Measurements from ENCODE around the gene CFAP74. TPM values are rescaled to one million over a fixed set of nuclear protein-coding genes. Genes with fewer than 3 reads are reported as not detected.
A peak's percentile ranks its signal among the peaks of the same experiment; 100 is the strongest.

Gene CFAP74
- total RNA-seq, 1 donor from 2014 or later, result not detected

DNA sequence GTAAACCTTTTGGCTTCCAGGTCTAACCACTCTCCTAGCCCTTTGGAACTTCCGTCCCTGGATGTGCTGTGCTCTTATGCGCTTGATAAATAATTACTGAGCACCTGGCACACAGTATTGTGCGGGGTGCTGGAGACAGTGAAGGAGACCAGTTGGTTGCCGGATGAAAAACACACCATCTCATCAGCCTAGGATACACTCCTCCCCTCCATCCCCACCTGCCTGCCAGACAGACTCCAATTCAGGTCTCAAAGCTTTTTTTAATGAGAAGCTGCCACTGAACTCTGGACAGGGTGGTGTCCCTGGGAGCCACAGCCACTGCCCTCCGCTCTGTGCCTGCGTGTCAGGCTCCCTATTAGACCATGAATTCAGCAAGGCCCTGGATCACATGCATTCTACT lies 121.9 kb downstream of the CFAP74 start:
- Mint-ChIP-seq H3K27ac (no peak overlapping the region), H3K4me3 (no peak overlapping the region), H3K36me3 (ENCODE audit: low read depth) (peaks cover 31% of the 10 kb centered on the region), H3K9me3 (no peaks in the 10 kb centered on the region), H3K4me1 (peaks cover 35% of the 10 kb centered on the region), H3K27me3 (no peaks in the 10 kb centered on the region)
- intact Hi-C loops (cut with micrococcal nuclease), result no loop called here
- no peak for DNase-seq

DNA sequence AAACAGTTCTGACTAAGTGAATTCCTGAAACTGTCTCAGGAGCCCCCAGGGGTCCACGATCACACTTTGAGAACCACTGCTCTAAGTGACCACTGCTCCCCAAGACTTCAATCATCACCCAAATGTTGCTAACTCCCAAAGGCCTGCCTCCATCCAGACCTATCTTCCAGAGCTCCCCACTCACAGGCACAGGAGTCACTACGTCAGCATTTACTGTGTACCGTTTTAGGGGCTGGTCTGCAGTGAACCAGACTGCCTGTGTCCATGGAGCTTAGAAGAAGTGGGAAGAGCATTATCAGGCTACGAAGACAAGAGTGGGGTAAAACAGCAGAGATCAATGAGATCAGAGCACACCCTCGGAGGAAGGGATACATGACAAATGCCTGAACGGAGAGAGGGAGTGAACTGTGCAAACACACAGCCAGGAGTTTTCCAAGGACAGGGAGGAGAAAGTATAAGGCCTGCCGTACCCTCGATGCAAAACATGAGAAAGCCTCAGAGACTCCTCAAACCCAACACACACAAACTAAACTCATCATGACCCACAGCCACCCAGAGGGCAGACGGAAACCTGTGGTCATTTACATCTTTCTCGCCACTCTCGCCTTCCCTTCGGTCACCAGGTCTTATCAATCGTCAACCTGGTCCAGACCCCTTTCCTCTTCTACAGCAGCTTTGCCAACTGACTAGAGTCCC lies 122.8 kb downstream of the CFAP74 start:
- H3K36me3 Mint-ChIP-seq (ENCODE audit: low read depth), result peaks cover 37% of the 10 kb centered on the region
- no peak overlapping the region for H3K4me3 Mint-ChIP-seq
- intact Hi-C loops (cut with micrococcal nuclease), result no loop called here
- H3K4me1 Mint-ChIP-seq, result peaks cover 41% of the 10 kb centered on the region
- peak overlapping the region; percentile 62 for H3K27ac Mint-ChIP-seq
- DNase-seq, result no peak
- no peaks in the 10 kb centered on the region for H3K9me3 Mint-ChIP-seq
- H3K27me3 Mint-ChIP-seq, result no peaks in the 10 kb centered on the region

DNA sequence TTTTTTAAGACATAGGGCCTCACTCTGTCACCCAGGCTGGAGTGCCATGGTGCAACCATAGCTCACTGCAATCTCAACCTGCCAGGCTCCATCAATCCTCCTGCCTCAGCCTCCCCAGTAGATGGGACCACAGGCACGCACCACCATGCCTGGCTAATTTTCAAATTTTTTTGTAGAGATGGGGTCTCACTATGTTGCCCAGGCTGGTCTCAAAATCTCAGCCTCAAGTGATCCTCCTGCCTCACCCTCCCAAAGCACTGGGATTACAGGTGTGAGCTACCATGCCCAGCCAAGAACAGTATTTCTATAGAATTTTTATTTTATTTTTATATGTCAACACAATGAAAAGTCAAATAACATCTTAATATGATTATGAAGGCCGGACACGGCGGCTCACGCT lies 123.6 kb downstream of the CFAP74 start:
- H3K27me3 Mint-ChIP-seq, result no peaks in the 10 kb centered on the region
- H3K4me3 Mint-ChIP-seq, result no peak overlapping the region
- no peak for DNase-seq
- no peaks in the 10 kb centered on the region for H3K9me3 Mint-ChIP-seq
- intact Hi-C loops (cut with micrococcal nuclease), result no loop called here
- peaks cover 44% of the 10 kb centered on the region for H3K4me1 Mint-ChIP-seq
- H3K27ac Mint-ChIP-seq, result no peak overlapping the region
- peaks cover 43% of the 10 kb centered on the region for H3K36me3 Mint-ChIP-seq (ENCODE audit: low read depth)

DNA sequence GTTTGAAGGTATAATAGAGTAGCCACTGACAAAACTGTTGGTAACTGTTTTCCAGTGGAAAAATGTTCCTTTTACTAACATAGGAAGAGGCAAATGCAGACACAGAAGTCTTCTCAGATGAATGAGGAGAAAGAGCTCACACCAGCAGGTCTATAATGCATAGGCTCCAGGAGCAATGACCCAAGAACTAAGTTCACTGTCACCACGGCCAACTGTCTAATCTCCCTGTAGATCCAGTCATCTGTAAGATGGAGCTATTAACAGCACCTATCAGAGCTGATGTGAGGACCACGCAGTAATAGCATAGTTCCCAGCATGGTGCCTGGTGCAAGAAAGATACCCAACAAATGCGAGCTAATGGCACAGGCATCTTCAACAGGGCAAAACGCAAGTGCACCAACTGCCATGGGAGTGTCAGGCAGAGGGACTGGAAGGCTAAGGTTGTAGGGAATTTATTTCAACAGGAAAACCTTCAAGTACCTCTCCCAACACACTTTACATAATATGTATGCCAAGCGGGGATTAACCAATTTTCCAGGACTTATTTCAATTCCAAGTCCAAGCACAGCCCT lies 125.6 kb downstream of the CFAP74 start:
- no peaks in the 10 kb centered on the region for H3K9me3 Mint-ChIP-seq
- H3K4me1 Mint-ChIP-seq, result peaks cover 42% of the 10 kb centered on the region
- intact Hi-C loops (cut with micrococcal nuclease), result no loop called here
- peaks cover 44% of the 10 kb centered on the region for H3K36me3 Mint-ChIP-seq (ENCODE audit: low read depth)
- no peak overlapping the region for H3K4me3 Mint-ChIP-seq
- DNase-seq, result no peak
- H3K27ac Mint-ChIP-seq, result peak overlapping the region; percentile 40
- no peaks in the 10 kb centered on the region for H3K27me3 Mint-ChIP-seq

DNA sequence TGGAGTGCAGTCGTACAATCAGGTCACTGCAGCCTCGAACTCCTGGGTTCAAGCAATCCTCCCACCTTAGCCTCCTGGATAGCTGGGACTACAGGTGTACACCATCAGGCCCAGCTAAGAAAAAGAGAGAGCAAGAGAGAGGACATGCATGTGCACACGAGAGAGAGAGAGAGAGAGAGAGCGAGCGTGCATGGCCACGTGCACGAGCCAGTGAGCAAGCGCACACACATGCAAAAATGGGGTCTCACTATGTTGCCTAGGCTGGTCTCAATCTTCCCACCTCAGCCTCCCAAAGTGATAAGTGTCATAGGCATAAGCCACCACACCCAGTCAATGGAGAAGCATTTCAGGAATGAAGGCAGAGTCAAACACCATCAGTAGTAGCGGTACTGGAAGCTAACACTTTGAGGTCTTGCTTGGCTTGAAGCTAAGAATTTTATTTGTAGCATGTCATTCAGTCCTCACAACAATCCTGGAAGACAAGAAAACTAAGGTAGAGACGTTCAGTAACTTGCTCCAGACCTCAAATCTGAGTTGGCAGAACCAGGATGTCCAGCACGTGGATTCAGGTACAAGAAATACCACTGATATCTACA lies 127.2 kb downstream of the CFAP74 start:
- intact Hi-C loops (cut with micrococcal nuclease), result no loop called here
- Mint-ChIP-seq H3K27me3 (no peaks in the 10 kb centered on the region), H3K36me3 (ENCODE audit: low read depth) (peaks cover 58% of the 10 kb centered on the region), H3K4me1 (peaks cover 48% of the 10 kb centered on the region), H3K4me3 (peak overlapping the region; percentile 32), H3K9me3 (no peaks in the 10 kb centered on the region), H3K27ac (peak overlapping the region; percentile 91)
- no peak for DNase-seq

DNA sequence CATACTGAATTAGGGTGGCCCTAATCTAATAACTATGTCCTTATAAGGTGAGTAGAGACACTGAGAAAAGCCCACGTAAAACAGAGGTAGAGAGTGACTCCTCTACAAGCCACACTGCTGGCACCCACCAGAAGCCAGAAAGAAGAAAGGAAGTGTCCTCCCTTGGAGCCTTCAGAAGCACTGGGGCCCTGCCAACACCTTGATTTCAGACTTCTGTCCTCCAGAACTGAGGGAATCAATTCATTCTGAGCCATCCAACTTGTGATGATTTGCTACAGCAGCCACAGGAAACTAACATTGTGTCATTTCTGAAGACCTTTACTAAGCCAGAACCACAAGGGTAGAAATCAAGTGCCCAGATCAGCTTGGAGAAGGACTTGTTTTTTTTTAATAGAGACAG lies 127.7 kb downstream of the CFAP74 start:
- no peaks in the 10 kb centered on the region for H3K27me3 Mint-ChIP-seq
- peak overlapping the region; percentile 32 for H3K4me3 Mint-ChIP-seq
- H3K9me3 Mint-ChIP-seq, result no peaks in the 10 kb centered on the region
- H3K27ac Mint-ChIP-seq, result peak overlapping the region; percentile 91
- H3K4me1 Mint-ChIP-seq, result peaks cover 47% of the 10 kb centered on the region
- DNase-seq, result no peak
- peaks cover 58% of the 10 kb centered on the region for H3K36me3 Mint-ChIP-seq (ENCODE audit: low read depth)
- intact Hi-C loops (cut with micrococcal nuclease), result no loop called here

DNA sequence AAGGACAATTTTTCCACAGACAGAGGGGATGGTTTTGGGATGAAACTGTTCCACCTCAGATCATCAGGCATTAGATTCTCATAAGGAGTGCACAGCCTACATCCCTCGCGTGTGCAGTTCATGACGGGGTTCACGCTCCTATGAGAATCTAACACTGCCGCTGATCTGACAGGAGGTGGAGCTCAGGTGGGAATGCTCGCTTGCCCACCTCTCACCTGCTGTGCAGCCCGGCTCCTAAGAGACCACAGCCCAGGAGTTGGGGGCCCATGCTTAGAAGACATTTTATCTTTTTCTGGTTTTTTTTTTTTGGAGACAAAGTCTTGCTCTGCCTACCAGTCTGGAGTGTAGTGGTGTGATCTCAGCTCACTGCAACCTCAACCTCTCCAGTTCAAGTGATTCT lies 128.7 kb downstream of the CFAP74 start:
- Mint-ChIP-seq H3K36me3 (ENCODE audit: low read depth) (peaks cover 56% of the 10 kb centered on the region), H3K4me1 (peaks cover 48% of the 10 kb centered on the region), H3K27ac (no peak overlapping the region), H3K9me3 (no peaks in the 10 kb centered on the region), H3K27me3 (no peaks in the 10 kb centered on the region), H3K4me3 (no peak overlapping the region)
- intact Hi-C loops (cut with micrococcal nuclease), result no loop called here
- DNase-seq, result no peak

DNA sequence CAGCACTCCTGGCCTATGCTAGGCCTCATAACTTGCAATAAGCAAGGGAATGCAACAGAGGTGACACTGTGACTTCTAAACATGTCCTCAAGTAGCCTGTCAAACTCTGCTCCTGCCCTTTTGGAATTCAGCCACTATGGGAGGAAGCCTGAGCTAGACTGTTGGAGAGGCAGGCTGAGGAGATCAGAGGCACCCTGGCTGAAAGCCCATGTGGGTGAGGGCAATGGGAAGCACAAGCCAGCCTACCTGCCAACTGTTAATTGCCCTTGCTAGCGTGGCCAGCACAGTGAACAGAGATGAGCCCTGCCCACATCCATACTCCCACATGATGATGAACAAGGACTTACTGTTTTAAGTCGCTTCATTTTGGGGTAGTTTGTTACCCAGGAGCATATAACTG lies 130.4 kb downstream of the CFAP74 start:
- no peak for DNase-seq
- Mint-ChIP-seq H3K27me3 (no peaks in the 10 kb centered on the region), H3K4me3 (no peak overlapping the region), H3K27ac (no peak overlapping the region), H3K4me1 (peaks cover 45% of the 10 kb centered on the region), H3K36me3 (ENCODE audit: low read depth) (peaks cover 49% of the 10 kb centered on the region), H3K9me3 (no peaks in the 10 kb centered on the region)
- intact Hi-C loops (cut with micrococcal nuclease), result no loop called here

DNA sequence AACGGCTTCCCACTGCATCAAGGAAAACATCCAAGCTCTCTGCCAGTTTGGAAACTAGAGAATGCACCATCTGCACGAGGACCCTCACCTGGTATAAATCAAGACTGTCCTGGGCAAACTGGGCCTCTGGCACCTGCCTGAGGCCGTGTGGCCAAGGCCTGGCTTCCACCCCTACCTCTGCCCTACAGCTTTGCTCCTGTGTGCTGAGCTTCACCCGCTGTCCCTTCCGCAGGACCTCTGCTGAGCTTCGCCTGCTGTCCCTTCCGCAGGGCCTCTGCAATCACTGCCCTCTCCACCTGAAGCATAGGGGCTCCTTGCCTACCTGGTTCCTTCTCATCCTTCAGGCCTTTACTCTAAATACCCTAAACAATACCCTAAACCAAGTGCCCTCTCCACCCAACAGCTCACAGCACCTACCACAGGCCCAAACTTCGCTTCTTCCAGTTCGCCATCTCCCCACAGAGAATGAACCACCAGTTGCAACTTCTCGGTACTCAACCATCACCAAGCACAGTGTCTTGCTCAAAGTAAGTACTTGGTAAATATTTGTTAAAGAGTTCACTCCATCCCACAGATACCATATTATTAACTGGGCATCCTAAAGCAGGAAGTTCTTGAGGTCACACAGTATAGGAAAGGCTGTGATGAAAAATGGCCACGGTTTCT lies 131.1 kb downstream of the CFAP74 start:
- Mint-ChIP-seq H3K36me3 (ENCODE audit: low read depth) (peaks cover 48% of the 10 kb centered on the region), H3K4me1 (peaks cover 39% of the 10 kb centered on the region), H3K4me3 (no peak overlapping the region), H3K9me3 (no peaks in the 10 kb centered on the region), H3K27ac (no peak overlapping the region), H3K27me3 (no peaks in the 10 kb centered on the region)
- intact Hi-C loops (cut with micrococcal nuclease), result no loop called here
- DNase-seq, result no peak

Other genes starting within 250 kb of the CFAP74 start
- gene NADK, start 225.3 kb downstream of the CFAP74 start, total RNA-seq, result 91.3 and 94.5 TPM in 2 replicates
- 403 and 422 TPM in 2 replicates for gene GNB1, start 112.7 kb downstream of the CFAP74 start, total RNA-seq
- 0.59 TPM in 1 of 2 replicates, not detected in the other for gene CALML6, start 88.5 kb downstream of the CFAP74 start, total RNA-seq
- 1.1 and 3.1 TPM in 2 replicates for gene TMEM52, start 84.5 kb downstream of the CFAP74 start, total RNA-seq
- gene GABRD, start 15.6 kb upstream of the CFAP74 start, total RNA-seq, result not detected in 2 replicates
- 2.5 and 3.0 TPM in 2 replicates for gene PRKCZ, start 46.6 kb upstream of the CFAP74 start, total RNA-seq
- 55.8 and 60.3 TPM in 2 replicates for gene FAAP20, start 191.0 kb upstream of the CFAP74 start, total RNA-seq
- 40.7 and 41.1 TPM in 2 replicates for gene SKI, start 224.5 kb upstream of the CFAP74 start, total RNA-seq